ENCODE data around the gene CCNY.

DNA sequence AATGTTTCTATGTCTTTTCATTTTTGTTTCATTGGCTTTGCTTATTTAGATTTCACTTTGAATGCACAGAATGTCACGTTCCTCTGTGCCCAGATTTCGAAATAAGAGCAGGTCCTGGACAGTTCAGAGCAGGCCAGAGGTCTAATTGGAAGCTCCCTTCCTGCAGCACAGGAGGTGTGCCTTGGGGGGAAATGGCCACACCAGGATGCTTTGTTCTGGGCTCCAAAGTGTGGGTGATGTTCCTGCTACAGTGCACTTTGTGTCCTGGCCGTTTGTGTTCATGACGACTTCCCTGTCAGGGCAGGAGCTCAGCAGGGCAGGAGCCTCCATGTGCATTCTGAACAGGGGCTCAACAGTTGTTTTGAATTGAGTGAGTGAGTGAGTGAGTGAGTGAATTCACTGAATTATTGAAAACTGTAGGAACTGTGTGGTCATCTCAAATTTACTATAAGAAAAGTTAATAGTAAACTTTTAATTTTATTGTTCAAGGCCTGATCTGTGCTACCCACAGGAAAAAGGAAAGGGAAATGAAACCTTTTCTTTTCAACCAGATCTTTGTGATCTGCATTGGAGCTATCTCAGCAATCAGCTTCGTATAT, 159.3 kb downstream of the CCNY start:
- TF ChIP-seq ZNF780A (CRISPR knock-in tag; IDR thresholded peaks at IDR 0.05) (no peak), ZNF816 (CRISPR knock-in tag; IDR thresholded peaks at IDR 0.05; ENCODE audit: borderline replicate concordance) (no peak), ZNF784 (CRISPR knock-in tag; IDR thresholded peaks at IDR 0.05; ENCODE audit: borderline replicate concordance) (no peak), PLSCR1 (CRISPR knock-in tag; IDR thresholded peaks at IDR 0.05; ENCODE audit: borderline replicate concordance) (no peak), TBP (CRISPR knock-in tag; IDR thresholded peaks at IDR 0.05) (no peak)
- TF ChIP-seq, protein P1, sequence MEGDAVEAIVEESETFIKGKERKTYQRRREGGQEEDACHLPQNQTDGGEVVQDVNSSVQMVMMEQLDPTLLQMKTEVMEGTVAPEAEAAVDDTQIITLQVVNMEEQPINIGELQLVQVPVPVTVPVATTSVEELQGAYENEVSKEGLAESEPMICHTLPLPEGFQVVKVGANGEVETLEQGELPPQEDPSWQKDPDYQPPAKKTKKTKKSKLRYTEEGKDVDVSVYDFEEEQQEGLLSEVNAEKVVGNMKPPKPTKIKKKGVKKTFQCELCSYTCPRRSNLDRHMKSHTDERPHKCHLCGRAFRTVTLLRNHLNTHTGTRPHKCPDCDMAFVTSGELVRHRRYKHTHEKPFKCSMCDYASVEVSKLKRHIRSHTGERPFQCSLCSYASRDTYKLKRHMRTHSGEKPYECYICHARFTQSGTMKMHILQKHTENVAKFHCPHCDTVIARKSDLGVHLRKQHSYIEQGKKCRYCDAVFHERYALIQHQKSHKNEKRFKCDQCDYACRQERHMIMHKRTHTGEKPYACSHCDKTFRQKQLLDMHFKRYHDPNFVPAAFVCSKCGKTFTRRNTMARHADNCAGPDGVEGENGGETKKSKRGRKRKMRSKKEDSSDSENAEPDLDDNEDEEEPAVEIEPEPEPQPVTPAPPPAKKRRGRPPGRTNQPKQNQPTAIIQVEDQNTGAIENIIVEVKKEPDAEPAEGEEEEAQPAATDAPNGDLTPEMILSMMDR (CRISPR knock-in tag; IDR thresholded peaks at IDR 0.05), result no peak
- TF ChIP-seq, protein P2, sequence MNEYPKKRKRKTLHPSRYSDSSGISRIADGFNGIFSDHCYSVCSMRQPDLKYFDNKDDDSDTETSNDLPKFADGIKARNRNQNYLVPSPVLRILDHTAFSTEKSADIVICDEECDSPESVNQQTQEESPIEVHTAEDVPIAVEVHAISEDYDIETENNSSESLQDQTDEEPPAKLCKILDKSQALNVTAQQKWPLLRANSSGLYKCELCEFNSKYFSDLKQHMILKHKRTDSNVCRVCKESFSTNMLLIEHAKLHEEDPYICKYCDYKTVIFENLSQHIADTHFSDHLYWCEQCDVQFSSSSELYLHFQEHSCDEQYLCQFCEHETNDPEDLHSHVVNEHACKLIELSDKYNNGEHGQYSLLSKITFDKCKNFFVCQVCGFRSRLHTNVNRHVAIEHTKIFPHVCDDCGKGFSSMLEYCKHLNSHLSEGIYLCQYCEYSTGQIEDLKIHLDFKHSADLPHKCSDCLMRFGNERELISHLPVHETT (CRISPR knock-in tag; conservative IDR thresholded peaks at IDR 0.05), result no peak

Data from HepG2 (cell line).